ENCODE measurements around the gene TRIM7.
"Not testable (repeated sequence)": the region's sequence is repeated elsewhere in the genome, so short reads cannot be mapped to it uniquely, and the experiment has no call there.

TRIM7 gene

DNA sequence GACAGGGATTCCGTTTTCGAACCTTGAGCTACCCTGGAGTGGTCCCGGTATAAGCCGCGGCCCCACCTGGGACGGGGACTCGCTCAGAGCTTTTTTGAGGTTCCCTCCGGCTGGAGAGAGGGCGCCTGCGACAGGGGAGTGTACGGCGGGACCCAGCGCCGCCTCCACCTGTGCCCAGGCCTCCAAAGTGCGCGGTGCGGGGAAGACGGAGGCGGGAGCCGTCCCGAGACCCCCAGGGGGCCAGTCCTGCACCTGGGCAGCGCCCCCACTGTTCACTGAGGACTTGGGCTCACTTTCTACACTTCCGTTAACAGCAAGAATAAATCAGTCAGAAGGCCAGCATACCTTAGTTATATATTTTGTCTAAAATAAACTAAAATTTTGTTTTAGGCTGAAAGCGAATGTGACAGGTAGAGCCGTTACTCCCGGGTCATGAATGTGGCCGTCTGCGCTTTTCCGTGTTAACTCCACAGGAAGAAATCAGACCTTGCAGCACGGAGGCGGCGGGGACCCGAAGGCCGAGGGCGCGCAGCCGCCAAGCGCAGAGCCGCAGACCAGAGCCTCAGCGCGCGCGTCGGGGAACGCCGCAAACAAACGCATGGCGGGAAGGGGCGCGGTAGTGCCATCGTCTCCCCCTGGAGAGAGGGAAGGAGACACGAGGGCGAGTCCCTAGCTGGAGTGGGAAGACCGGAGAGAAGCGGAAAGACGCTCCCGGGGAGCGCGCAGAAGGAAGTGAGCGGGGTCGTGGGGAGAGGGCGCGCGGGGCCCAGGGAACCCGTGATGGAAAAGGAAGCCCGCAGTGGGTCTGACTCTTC lies 14.1 kb downstream of the TRIM7 start:
- DNase-seq: no peak

- DNase-seq: no peak
Measured at GRCh38 chr5:181189962-181190710, 14.9 kb downstream of the TRIM7 start.

GRCh38 chr5:181189363-181189961 lies 15.5 kb downstream of the TRIM7 start:
- no peak for DNase-seq

GRCh38 chr5:181188700-181189362 lies 16.2 kb downstream of the TRIM7 start:
- DNase-seq: peak; percentile 75

DNA sequence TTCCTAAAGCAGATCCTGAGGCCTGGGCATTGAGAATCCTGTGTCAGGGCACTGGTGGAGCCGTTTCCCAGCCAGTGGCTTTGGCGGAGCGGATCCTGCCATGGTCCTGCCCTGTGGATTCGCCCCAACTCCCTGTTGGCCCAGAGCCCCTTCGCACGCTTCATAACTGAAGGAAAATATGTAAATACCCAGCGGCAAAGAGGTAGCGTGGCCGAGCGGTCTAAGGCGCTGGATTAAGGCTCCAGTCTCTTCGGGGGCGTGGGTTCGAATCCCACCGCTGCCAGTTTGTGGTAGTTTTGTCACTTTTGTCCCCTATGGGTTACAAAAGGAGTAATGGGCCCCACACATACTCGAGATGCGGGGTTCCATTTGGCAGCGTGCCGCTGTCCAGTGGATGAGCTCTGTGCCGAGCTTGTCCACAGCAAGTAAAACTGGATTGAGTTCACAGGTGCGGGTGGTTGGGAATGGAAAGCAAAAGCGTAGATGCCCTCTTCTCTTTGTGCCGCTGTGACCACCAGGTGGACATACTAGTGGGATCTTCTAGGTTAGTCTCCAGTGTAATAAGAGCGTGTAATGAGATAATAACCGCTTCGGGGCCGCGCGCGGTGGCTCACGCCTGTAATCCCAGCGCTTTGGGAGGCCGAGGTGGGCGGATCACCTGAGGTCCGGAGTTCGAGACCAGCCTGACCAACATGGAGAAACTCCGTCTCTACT lies 17.3 kb downstream of the TRIM7 start:
- peak; percentile 84 for DNase-seq

DNA sequence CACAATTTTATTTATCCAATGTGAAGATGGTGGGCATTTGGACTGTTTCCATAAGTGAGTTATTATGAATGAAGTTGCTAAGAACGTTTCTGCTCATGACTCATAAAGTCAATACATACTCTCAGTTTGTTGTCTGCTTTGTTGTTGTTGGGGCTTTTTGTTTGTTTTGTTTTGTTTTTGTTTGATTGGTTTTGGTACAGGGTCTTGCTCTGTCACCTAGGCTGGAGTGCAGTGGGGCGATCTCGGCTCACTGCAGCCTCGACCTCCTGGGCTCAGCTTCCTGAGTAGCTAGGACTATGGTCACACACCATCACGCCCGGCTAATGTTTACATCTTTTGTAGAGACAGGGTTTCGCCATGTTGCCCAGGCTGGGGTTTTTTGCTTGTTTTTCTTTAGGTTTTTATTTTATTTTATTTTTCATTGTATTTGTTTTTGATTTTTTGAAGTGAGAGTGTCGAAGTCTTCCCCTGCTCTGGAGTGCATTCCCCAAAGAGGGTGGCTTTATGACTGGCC lies 18.0 kb downstream of the TRIM7 start:
- no peak for DNase-seq

- DNase-seq: no peak
Measured at GRCh38 chr5:181186022-181186421, 19.0 kb downstream of the TRIM7 start.

- no peak for DNase-seq
Measured at GRCh38 chr5:181185560-181185959, 19.4 kb downstream of the TRIM7 start.

DNA sequence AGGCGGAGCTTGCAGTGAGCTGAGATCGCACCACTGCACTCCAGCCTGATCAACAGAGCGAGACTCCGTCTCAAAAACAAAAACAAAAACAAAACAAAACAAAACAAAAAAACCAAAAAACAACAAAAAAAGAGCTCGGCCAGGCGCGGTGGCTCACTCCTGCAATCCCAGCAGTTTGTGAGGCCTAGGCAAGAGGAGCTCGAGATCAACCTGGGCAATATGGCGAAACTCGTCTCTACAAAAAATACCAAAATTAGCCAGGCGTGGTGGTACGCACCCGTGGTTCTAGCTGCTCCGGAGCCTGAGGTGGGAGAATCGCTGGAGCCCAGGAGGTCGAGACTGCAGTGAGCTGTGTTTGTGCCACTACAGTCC lies 20.2 kb downstream of the TRIM7 start:
- DNase-seq: no peak

- no peak for DNase-seq
Measured at GRCh38 chr5:181182651-181183050, 22.3 kb downstream of the TRIM7 start.

GRCh38 chr5:181181650-181182565 lies 23.1 kb downstream of the TRIM7 start:
- peak; percentile 70 for DNase-seq

- not testable (repeated sequence) for DNase-seq
Measured at GRCh38 chr5:181177559-181177958, 27.4 kb downstream of the TRIM7 start.

GRCh38 chr5:181176254-181176952 lies 28.6 kb downstream of the TRIM7 start:
- no peak for DNase-seq

- DNase-seq: peak; percentile 57
Measured at GRCh38 chr5:181173420-181174342, 31.3 kb downstream of the TRIM7 start.

- DNase-seq: no peak
Measured at GRCh38 chr5:181173027-181173419, 32.0 kb downstream of the TRIM7 start.

GRCh38 chr5:181171782-181172181 lies 33.2 kb downstream of the TRIM7 start:
- no peak for DNase-seq

DNA sequence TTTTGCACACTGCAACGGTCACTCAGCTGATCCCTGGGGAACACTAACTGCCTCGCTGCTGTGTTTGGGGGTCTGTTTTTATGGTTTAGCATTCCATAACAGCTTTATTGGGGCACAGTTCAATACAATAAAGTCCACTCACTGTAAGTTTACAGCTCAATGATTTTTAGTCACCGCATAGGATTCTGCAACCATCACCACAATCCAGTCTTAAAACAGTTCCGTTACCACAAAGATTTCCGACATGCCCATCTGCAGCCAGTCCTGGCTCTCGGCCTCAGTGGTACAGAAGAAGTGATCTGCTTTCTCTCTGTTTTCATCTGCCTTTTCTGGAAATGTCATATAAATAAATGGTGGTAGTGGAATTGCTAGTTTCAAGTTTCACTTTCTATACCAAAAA lies 34.0 kb downstream of the TRIM7 start:
- peak; percentile 30 for DNase-seq

- DNase-seq: no peak
Measured at GRCh38 chr5:181170237-181170825, 34.7 kb downstream of the TRIM7 start.
